Activated CD8-positive, alpha-beta memory T cell treated with anti-CD3 and anti-CD28 coated beads, Interleukin-2, amount 10 ng/mL, durations not matched to agents 7 days and 5 days (primary cell): ENCODE results near the gene F13A1. TPM values are rescaled to one million over a fixed set of nuclear protein-coding genes. Genes with fewer than 3 reads are reported as not detected.

Experiments used
- ATAC-seq: fragments of 150-1000 bp; cut with Tn5 transposase; one replicate; pipeline ENCODE4 v1.10.0; 2021; ENCODE audit warnings: moderate library complexity
- CTCF ChIA-PET: fragments of 350-600 bp; sonication (Branson Sonifier 250); formaldehyde crosslinking; loops from one replicate; lab custom pipeline; 2021; ENCODE audit warnings: antibody characterized with exemption; lab: Charles Lee
- DNase-seq: peaks from one replicate; pipeline ENCODE4 v3.0.0-alpha.2; 2020
- H3K27ac Mint-ChIP-seq: one replicate; pipeline ENCODE4 v1.8.0; 2021; ENCODE audit warnings: mild to moderate bottlenecking, mixed read lengths
- H3K27me3 Mint-ChIP-seq: one replicate; pipeline ENCODE4 v1.8.0; 2021; ENCODE audit warnings: mixed read lengths
- H3K36me3 Mint-ChIP-seq: one replicate; pipeline ENCODE4 v1.8.0; 2021; ENCODE audit warnings: mild to moderate bottlenecking, mixed read lengths
- H3K4me1 Mint-ChIP-seq: one replicate; pipeline ENCODE4 v1.8.0; 2021; ENCODE audit warnings: mixed read lengths
- H3K4me3 Mint-ChIP-seq: one replicate; pipeline ENCODE4 v1.8.0; 2021; ENCODE audit warnings: mild to moderate bottlenecking, moderate library complexity, mixed read lengths
- H3K9me3 Mint-ChIP-seq: one replicate; pipeline ENCODE4 v1.8.0; 2022; ENCODE audit warnings: low read depth, mixed read lengths
- total RNA-seq, 2 experiments: library from RNA; stranded (reverse); gene quantifications; one replicate each; pipeline ENCODE4 v1.2.3, GENCODE V29; 2021

Gene F13A1
- total RNA-seq, result not detected

- ATAC-seq (no peak), DNase-seq (no peak)
- no peak within 1 kb of the TSS for H3K27ac Mint-ChIP-seq
- peaks cover 63% of the 10 kb centered on the region for H3K27me3 Mint-ChIP-seq
- H3K4me1 Mint-ChIP-seq, result no peaks in the 10 kb centered on the region
- no peaks in the 10 kb centered on the region for H3K36me3 Mint-ChIP-seq
- CTCF ChIA-PET, result no interaction called here
- no peak within 1 kb of the TSS for H3K4me3 Mint-ChIP-seq
- H3K9me3 Mint-ChIP-seq, result no peaks in the 10 kb centered on the region
Measured at GRCh38 chr6:6319952-6320811, at the start of gene F13A1. TSS of gene F13A1 (minus strand) at chr6:6320662. CDS start at chr6:6318664, 1,998 bp downstream.

GRCh38 chr6:6368684-6369052, 48.2 kb upstream of the F13A1 start:
- Mint-ChIP-seq H3K4me1 (no peaks in the 10 kb centered on the region), H3K27ac (no peak overlapping the region), H3K36me3 (no peaks in the 10 kb centered on the region), H3K9me3 (no peaks in the 10 kb centered on the region), H3K4me3 (no peak overlapping the region), H3K27me3 (peaks cover 21% of the 10 kb centered on the region)
- ATAC-seq, result no peak
- CTCF ChIA-PET, result interaction anchor here (0.6 kb wide), 1 partner anchor 78 kb away, joined by 3 read pairs; no protein-coding TSS in a partner anchor
- DNase-seq, result no peak

- no peak overlapping the region for H3K27ac Mint-ChIP-seq
Measured at GRCh38 chr6:6368040-6368683, 47.7 kb upstream of the F13A1 start.

DNA sequence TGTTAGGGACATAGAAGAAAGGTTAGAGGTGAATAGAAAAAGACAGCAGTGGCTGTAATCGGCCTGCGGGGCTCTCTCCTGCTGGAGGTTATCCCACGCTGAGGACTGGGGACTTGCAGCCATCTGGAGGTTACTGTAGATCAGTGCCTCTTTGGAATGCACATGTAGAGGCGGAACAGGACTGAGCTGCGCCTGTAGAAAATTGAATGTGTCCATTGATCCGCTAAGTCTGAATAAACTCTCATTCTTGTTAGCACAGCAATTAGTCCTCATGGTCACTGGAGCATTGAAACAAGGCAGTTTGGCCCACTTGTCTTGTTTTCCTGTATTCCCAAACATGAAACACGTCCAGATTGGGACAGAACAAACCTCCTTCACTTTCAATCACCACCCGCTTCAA, 46.3 kb upstream of the F13A1 start:
- CTCF ChIA-PET, result no interaction called here
- H3K4me1 Mint-ChIP-seq, result no peaks in the 10 kb centered on the region
- H3K27me3 Mint-ChIP-seq, result peaks cover 11% of the 10 kb centered on the region
- DNase-seq (no peak), ATAC-seq (no peak)
- no peaks in the 10 kb centered on the region for H3K9me3 Mint-ChIP-seq
- H3K36me3 Mint-ChIP-seq, result no peaks in the 10 kb centered on the region
- H3K27ac Mint-ChIP-seq, result no peak overlapping the region
- H3K4me3 Mint-ChIP-seq, result no peak overlapping the region

More at GRCh38 chr6:6368040-6368683, 47.7 kb upstream of the F13A1 start:
- no peak overlapping the region for H3K4me3 Mint-ChIP-seq
- ATAC-seq (no peak), DNase-seq (no peak)
- H3K9me3 Mint-ChIP-seq, result no peaks in the 10 kb centered on the region
- CTCF ChIA-PET, result interaction anchor here (0.6 kb wide), 1 partner anchor 79 kb away, joined by 3 read pairs; no protein-coding TSS in a partner anchor
- H3K27me3 Mint-ChIP-seq, result peaks cover 18% of the 10 kb centered on the region
- no peaks in the 10 kb centered on the region for H3K36me3 Mint-ChIP-seq
- no peaks in the 10 kb centered on the region for H3K4me1 Mint-ChIP-seq

- CTCF ChIA-PET, result no interaction called here
- Mint-ChIP-seq H3K9me3 (no peaks in the 10 kb centered on the region), H3K4me1 (no peaks in the 10 kb centered on the region)
Measured at GRCh38 chr6:6365242-6365641, 44.8 kb upstream of the F13A1 start.

GRCh38 chr6:6362056-6362840, 41.8 kb upstream of the F13A1 start:
- DNase-seq (no peak), ATAC-seq (no peak)
- no peaks in the 10 kb centered on the region for H3K4me1 Mint-ChIP-seq
- no peaks in the 10 kb centered on the region for H3K36me3 Mint-ChIP-seq
- peaks cover 5% of the 10 kb centered on the region for H3K27me3 Mint-ChIP-seq
- CTCF ChIA-PET, result no interaction called here
- H3K9me3 Mint-ChIP-seq, result no peaks in the 10 kb centered on the region
- H3K4me3 Mint-ChIP-seq, result no peak overlapping the region
- H3K27ac Mint-ChIP-seq, result no peak overlapping the region

More at GRCh38 chr6:6365242-6365641, 44.8 kb upstream of the F13A1 start:
- Mint-ChIP-seq H3K36me3 (no peaks in the 10 kb centered on the region), H3K27me3 (peaks cover 4% of the 10 kb centered on the region), H3K4me3 (no peak overlapping the region), H3K27ac (no peak overlapping the region)
- DNase-seq (no peak), ATAC-seq (no peak)

DNA sequence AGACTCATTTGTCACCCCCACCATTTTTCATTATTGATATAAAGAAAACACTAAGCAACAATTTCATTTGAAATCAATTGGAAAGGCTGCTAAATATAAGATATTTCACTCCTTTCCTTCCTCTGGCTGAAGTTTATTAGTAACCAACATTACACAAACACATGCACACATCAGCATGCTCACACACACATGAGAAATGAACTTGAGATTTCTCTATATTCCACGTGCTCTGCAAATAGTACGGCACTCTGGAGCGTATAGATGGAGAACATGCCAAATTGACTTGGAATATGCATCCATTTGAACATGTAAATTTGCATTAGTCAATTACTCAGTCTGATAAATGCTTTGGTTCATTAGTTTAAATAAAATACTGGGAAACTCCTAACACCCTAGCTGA, 37.1 kb upstream of the F13A1 start:
- H3K9me3 Mint-ChIP-seq, result no peaks in the 10 kb centered on the region
- CTCF ChIA-PET, result no interaction called here
- no peaks in the 10 kb centered on the region for H3K4me1 Mint-ChIP-seq
- peaks cover 8% of the 10 kb centered on the region for H3K27me3 Mint-ChIP-seq
- ATAC-seq, result no peak
- H3K36me3 Mint-ChIP-seq, result no peaks in the 10 kb centered on the region
- no peak overlapping the region for H3K27ac Mint-ChIP-seq
- no peak overlapping the region for H3K4me3 Mint-ChIP-seq
- DNase-seq, result no peak

DNA sequence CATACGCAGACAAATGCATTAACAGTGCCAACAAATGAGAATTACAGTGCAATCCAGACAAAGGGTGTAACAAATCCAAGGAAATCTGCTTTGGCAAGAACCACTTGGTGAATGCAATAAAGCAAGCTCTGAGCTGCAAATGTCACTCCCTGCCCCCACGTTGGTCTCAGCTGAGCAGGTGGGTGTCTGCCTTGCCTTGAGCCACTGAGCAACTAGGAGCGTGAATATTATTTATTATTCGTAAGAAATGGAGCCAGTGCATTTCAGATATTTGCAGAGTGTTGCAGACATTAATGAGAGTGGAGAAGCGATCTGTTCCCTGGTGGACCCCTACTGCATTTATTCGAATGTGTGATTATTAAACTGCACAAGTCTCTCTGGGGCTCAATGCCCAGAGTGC, 36.6 kb upstream of the F13A1 start:
- ATAC-seq, result no peak
- DNase-seq, result no peak
- H3K9me3 Mint-ChIP-seq, result no peaks in the 10 kb centered on the region
- CTCF ChIA-PET, result no interaction called here
- no peaks in the 10 kb centered on the region for H3K4me1 Mint-ChIP-seq
- H3K36me3 Mint-ChIP-seq, result no peaks in the 10 kb centered on the region
- H3K27me3 Mint-ChIP-seq, result peaks cover 8% of the 10 kb centered on the region
- H3K27ac Mint-ChIP-seq, result no peak overlapping the region
- no peak overlapping the region for H3K4me3 Mint-ChIP-seq

DNA sequence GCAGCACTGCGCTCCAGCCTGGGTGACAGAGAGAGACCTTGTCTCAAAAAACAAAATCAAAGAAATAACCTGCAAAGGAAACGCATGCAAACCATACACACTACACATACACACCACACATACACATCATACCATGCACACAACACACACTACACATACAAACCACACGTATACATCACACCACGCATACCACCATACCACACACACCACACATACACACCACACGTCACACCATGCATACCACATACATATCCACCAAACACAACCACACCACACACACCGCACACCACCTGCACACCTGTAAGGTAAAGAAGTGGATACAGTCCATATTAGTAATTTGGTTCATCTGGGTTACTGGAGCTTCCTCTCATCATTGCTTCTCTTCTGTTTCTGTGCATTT, 32.3 kb upstream of the F13A1 start:
- peaks cover 13% of the 10 kb centered on the region for H3K27me3 Mint-ChIP-seq
- H3K4me1 Mint-ChIP-seq, result no peaks in the 10 kb centered on the region
- H3K4me3 Mint-ChIP-seq, result no peak overlapping the region
- CTCF ChIA-PET, result no interaction called here
- no peak for DNase-seq
- no peak overlapping the region for H3K27ac Mint-ChIP-seq
- no peaks in the 10 kb centered on the region for H3K9me3 Mint-ChIP-seq
- no peaks in the 10 kb centered on the region for H3K36me3 Mint-ChIP-seq
- ATAC-seq, result no peak

GRCh38 chr6:6351511-6352025, 31.1 kb upstream of the F13A1 start:
- H3K36me3 Mint-ChIP-seq, result no peaks in the 10 kb centered on the region

GRCh38 chr6:6350696-6351095, 30.2 kb upstream of the F13A1 start:
- CTCF ChIA-PET, result no interaction called here
- H3K36me3 Mint-ChIP-seq, result no peaks in the 10 kb centered on the region
- ATAC-seq, result no peak
- no peaks in the 10 kb centered on the region for H3K9me3 Mint-ChIP-seq
- H3K27ac Mint-ChIP-seq, result no peak overlapping the region
- H3K4me1 Mint-ChIP-seq, result no peaks in the 10 kb centered on the region
- peaks cover 18% of the 10 kb centered on the region for H3K27me3 Mint-ChIP-seq
- no peak overlapping the region for H3K4me3 Mint-ChIP-seq
- DNase-seq, result no peak

More at GRCh38 chr6:6351511-6352025, 31.1 kb upstream of the F13A1 start:
- Mint-ChIP-seq H3K27ac (no peak overlapping the region), H3K9me3 (no peaks in the 10 kb centered on the region), H3K4me3 (no peak overlapping the region), H3K4me1 (no peaks in the 10 kb centered on the region), H3K27me3 (peaks cover 17% of the 10 kb centered on the region)
- no peak for DNase-seq
- CTCF ChIA-PET, result no interaction called here
- no peak for ATAC-seq

DNA sequence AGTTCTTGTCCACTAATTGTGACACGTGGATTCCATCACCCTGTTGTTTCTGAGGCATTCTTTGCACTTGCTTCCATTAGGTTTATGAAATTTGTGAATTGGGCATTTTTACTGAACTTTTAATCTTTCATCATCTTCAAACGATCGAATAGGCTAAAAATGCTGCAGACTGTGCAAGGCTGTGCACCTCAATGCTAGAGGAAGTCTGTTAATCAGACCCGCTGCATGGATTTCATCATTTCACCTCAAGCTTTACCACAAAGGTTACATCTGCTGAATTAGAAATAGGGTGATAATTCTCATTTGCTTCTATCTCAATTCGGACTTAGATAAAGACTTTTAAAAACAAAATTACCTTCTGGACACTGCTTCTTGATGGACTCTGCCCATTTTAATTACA, 27.8 kb upstream of the F13A1 start:
- H3K9me3 Mint-ChIP-seq, result no peaks in the 10 kb centered on the region
- H3K27ac Mint-ChIP-seq, result no peak overlapping the region
- ATAC-seq, result no peak
- no peaks in the 10 kb centered on the region for H3K36me3 Mint-ChIP-seq
- no peak overlapping the region for H3K4me3 Mint-ChIP-seq
- DNase-seq, result no peak
- H3K4me1 Mint-ChIP-seq, result no peaks in the 10 kb centered on the region
- H3K27me3 Mint-ChIP-seq, result peaks cover 22% of the 10 kb centered on the region
- CTCF ChIA-PET, result no interaction called here

DNA sequence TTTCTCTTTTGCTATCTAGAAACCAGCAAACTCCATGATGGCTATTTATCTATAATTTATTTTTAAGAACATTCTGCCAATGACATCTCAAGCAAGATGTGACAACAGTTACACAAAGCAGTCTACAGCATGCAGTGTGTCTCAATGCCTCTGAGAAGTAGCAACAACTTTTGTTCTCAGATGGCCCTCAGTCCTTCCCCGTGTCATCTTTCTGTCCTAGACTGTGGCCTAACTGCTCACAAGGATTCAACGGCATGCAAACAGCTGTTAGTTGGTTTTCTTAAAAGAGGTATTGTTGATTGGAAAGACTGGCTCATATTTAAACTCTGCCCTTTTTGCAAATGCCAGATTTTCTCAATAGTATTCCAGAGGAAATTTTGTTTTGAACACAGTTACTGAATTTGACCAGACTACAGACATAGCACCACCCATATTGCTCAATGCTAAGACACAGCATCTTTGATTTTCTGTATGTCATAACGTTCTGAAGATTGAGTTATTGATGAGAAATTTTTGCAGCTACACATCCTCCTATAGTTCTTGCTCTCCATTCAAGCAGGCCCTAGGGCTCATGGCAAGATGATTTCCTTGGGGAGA, 26.1 kb upstream of the F13A1 start:
- no peaks in the 10 kb centered on the region for H3K4me1 Mint-ChIP-seq
- H3K27me3 Mint-ChIP-seq, result peaks cover 26% of the 10 kb centered on the region
- no peaks in the 10 kb centered on the region for H3K9me3 Mint-ChIP-seq
- H3K4me3 Mint-ChIP-seq, result no peak overlapping the region
- H3K27ac Mint-ChIP-seq, result no peak overlapping the region
- no peaks in the 10 kb centered on the region for H3K36me3 Mint-ChIP-seq
- CTCF ChIA-PET, result no interaction called here
- DNase-seq (no peak), ATAC-seq (no peak)
